ENCODE measurements around the gene DGKI.
A peak's percentile ranks its signal among the peaks of the same experiment; 100 is the strongest.

Gene DGKI

DNA sequence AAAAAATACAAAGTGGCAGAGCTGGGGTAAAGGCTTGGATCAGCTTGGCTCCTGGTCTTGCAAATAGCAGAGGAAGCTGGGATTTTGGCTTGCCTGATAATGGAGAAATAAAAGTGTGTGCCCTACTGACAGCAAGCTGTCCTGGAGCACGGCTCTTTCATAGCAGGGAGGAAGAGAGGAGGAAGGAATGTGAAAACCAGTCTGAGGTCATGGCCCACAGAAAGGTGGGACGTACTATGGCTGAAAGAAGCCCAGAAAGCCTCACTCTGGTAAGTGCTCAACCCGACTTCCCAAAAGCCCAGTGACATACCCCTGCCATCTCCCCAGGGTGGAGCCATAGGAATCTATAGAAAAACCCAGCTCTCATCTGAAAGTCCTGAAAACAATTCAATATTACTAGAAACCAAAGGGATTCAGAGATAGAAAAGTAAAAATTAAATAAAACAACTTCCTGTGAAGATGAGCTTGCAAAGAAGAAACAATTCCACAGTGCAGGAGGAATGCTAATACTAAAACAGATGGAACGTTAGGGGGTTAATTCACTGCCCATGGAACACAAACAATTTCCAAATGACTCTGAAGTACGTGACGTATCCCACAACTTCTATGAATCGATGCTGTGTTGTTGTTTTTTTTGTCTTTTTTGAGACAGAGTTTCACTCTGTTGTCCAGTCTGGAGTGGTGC lies 256.6 kb downstream of the DGKI start:
- no peak for DNase-seq

- DNase-seq: no peak
Measured at GRCh38 chr7:137587326-137587725, 259.4 kb downstream of the DGKI start.

DNA sequence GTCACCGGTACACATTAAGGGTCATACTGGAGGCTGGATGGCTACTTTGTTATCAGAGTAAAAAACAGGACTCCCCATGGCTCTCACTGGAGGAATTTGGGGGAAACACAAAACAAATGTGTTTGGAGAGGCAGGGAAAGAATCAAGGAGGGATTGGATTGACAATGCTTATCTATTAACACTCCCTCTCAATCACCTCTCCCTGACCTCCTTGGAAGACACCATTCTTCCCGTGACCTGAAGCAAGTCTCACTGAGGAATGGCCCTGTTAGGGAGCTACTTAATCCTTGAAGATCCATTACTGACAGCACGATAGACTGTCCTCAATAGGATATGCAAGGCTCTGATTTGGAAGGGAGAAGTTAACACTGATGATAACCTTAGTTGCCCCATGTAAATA lies 261.2 kb downstream of the DGKI start:
- no peak for DNase-seq

GRCh38 chr7:137583172-137583571 lies 263.6 kb downstream of the DGKI start:
- no peak for DNase-seq

DNA sequence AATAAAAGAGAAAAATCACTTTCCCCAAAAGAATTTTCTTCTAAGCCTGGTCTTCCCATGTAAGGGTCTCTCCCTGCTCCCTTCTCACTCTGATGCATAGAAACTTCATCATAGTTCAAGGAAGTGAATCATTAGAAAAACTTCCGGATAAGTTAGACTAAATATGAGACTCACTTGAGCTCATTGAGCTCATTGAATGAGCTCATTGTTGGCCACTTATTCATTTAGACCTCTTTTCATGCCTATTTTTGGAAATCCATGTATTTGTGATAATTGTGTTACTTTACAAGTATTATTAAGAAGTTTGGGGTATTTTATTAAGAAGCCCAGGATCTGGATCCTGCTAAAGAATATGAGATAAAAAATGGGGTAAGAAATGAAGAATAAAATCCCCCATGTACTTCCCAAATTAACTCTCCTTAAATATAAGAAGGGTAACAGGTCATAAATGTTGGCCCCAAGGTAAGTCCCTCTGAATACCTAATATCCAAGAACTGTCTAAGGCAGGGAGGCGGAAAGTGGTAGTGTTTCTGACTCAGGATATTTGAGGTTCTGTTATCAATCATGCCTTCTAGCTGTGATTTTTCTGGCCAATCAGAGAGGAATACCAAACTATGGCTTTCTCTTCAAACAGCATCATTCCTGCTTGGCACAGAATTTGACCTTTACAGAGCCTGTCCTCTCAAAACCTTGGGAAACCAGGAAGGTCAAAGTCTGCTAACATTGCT lies 266.7 kb downstream of the DGKI start:
- no peak for DNase-seq

- peak; percentile 64 for DNase-seq
Measured at GRCh38 chr7:137578541-137578940, 268.2 kb downstream of the DGKI start.

GRCh38 chr7:137577184-137577583 lies 269.6 kb downstream of the DGKI start:
- no peak for DNase-seq

DNA sequence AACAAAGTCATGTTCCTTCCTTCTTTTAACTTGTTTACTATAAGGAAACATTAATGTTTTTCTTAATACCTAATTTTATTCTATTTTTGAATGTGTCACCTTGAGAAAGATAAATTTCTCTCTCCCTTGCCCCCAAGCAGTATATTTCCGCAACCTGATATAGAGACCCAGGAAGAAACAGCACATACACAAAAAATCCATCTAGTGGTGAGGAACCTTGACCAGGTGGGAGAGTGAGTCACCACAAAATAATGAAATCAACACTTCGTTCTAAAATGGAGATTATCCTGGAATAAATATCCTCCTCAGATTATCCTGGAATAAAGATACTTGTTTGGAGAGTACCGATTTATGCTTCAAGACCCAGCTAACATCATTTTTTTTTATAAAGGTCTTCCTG lies 270.3 kb downstream of the DGKI start:
- DNase-seq: no peak

GRCh38 chr7:137574812-137575211 lies 272.0 kb downstream of the DGKI start:
- no peak for DNase-seq

DNA sequence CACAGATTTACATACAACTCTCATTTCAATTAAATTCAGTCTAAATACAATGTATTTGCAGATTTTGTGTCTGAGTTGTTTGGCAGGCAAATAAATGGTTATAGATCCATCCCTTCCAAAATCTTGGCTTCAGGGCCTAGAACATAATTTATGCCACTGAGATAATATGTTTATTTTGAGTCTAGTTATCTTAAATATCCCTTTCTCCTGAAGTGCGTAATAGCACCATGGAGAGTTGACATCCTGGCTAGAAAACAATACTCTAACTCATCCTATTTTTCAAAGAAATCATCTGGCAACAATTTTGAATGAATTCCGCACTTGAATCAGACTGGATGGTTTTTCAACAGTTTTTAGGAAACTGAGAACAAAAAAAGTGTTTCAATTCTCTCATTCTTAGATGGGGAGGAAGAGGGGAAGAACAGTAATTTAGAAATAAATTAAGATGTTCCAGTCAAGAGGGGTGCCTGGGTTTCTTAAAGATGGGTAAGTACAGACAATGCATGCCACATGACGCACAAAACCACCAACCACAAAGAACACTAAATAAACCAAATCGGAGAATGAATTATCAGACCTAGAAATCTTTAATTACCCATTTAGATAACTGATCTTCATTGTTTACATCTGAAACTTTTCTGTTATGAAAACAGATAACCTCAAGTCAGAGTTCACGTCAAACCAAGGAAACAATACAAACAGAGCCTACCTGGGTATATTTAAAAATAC lies 274.6 kb downstream of the DGKI start:
- DNase-seq: no peak

DNA sequence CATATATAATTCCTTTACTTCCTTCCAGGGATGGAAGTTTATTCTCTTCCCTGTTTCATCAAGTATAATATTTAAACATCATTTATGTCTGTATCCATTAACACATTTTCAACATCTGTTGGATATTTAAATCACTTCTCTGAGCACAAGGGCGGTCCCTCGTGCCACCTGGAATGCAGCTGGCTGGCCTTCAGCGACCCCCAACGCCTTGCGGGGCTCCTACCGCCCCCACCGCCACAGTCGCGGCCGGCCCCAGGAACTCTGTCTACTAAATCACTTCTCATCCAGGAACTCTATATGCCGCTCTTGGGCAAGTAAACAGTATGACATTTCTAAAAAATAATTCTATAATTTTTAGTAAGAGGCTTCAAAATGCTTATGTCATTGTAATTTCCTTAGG lies 282.1 kb downstream of the DGKI start:
- DNase-seq: no peak

DNA sequence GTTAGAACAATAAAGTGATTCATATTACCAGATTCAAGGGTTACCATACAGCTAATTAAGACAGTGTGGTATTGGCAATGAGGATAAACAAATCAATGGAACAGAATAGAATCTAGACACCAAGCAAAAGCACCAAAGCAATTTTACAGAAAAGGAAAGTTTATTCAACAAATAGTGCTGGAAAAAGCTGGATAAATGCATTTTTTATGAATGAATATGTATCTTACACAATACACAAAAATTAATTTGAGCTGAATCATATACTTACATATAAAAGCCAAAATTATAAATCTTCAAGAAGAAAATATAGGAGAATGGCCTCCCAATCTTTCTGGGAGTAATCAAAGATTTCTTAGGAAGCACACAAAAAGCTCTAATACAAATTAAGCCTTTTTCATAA lies 282.8 kb downstream of the DGKI start:
- DNase-seq: no peak

DNA sequence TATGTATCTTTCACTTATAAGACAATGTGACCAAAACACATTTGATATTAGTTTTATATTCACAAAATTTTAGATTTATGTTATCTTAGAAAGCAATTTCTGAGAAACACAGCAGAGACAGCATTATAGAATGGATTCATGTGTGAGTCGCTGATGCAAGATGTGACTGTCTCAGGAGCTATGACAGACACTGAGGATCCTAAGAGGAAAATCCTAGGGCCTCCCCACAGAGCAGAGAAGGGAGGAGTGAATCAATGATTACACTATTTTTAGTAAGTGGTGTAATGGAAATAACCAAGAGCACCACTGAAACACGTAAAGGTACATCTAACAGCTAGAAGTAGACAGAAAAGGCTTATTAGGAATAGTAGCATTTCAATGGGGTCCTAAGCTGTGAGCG lies 299.3 kb downstream of the DGKI start:
- no peak for DNase-seq

DNA sequence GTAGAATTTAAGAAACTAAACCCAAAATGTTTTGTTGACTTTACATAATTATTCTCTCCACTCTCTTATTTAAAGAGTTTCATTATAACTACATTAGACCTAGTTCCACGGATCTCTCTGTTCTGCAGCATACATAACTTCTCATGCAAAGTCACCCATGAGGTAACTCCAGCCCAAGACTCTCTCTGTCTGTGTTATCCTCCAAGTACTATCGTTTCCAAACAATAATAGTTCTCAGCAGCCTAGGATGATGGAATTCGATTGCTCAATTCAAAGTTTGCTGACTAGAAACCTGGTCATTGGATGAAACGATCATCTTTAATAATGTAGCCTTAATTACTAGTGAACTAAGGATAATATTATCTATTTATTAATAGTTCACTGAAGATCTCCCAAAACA lies 300.1 kb downstream of the DGKI start:
- DNase-seq: no peak

GRCh38 chr7:137546009-137546408 lies 300.8 kb downstream of the DGKI start:
- no peak for DNase-seq

- DNase-seq: no peak
Measured at GRCh38 chr7:137545059-137545716, 301.6 kb downstream of the DGKI start.

GRCh38 chr7:137544453-137545058 lies 302.2 kb downstream of the DGKI start:
- DNase-seq: no peak

- no peak for DNase-seq
Measured at GRCh38 chr7:137539111-137539715, 307.6 kb downstream of the DGKI start.

DNA sequence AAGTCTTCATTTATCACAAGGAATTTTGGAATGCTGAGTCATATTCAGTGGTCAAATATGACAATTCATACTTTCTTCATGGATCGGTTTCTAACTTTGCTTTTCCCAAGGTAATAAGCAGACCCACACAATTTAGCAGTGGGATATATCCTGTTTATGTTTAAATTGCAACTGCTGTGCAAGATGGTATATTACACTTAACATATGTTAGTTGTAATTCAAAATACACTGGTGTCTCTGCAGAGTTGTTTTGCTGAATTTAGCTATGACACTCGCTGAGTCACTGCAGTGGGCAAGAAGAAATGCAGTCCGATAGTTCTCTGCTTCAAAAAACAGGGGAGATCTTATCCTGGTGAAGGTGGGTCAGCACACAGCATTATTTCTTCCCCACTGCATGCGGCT lies 308.4 kb downstream of the DGKI start:
- no peak for DNase-seq

DNA sequence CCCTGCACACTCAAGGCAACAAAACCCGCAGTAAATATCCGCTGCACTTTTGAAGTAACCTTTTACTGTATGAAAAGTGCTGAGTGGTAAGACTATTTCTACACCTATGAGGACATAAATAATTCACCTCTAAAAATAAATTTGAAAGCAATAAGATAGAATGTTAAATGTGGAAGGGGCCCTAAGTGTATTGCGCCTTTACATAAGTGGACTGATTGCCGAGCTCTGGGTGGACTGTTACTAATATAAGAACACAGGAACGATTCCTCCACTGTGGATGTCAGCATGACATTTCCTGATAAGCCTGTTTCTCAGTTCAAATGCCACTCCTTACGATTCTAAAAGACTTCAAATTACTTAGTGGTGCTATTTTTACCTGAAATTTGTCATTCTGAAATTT lies 311.2 kb downstream of the DGKI start:
- DNase-seq: no peak

- DNase-seq: no peak
Measured at GRCh38 chr7:137531671-137532070, 315.1 kb downstream of the DGKI start.

GRCh38 chr7:137527634-137528033 lies 319.1 kb downstream of the DGKI start:
- DNase-seq: no peak

DNA sequence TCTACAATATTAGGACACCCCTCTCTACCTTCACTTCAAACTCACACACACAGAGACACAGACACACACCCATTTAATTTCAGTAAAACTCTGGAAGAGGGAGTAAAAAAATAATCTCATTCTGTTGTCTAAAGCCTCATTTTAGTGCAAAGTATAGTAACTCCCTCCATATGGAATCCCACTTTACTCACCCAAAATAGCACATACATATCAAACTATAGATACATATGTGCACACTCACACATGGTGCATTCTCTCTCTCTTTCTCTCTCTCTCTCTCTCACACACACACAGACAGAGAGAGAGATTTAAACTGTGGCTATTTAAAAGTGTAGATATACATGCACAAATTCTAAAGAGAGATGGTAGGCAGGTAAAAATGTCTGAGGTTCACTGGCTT lies 323.6 kb downstream of the DGKI start:
- DNase-seq: no peak

Data from NCI-H526 treated with DMSO at 0.1 percent for 48 hours (cell line).